Stimulated activated CD8-positive, alpha-beta memory T cell treated with anti-CD3 and anti-CD28 coated beads, Interleukin-4, amount 100 ng/mL, for 4 hours (primary cell): ENCODE results near the gene MXD3.
"Not testable (repeated sequence)": the region's sequence is repeated elsewhere in the genome, so short reads cannot be mapped to it uniquely, and the experiment has no call there.

Source experiments
- DNase-seq, 2 donors: peaks; one replicate each; pipeline ENCODE4 v3.0.0-alpha.2; 2020; ENCODE audit warnings: low read depth in 2 of 2, low spot score in 1 of 2

The MXD3 gene

DNA sequence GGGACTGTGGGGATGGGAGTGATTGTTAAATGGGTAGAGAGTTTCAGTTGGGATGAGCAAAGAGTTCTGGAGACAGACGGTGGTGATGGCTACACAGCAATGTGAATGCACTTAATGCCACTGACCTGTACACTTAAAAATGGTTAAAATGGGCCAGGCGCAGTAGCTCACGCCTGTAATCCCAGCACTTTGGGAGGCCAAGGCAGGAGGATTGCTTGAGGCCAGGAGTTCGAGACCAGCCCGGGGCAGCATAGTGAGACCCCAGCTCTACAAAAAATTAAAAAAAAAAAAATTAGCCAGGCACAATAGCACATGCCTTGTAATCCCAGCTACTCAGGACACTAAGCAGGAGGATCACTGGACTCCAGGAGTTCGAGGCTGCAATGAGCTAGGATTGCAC lies 32.1 kb upstream of the MXD3 start:
- no peak for DNase-seq

DNA sequence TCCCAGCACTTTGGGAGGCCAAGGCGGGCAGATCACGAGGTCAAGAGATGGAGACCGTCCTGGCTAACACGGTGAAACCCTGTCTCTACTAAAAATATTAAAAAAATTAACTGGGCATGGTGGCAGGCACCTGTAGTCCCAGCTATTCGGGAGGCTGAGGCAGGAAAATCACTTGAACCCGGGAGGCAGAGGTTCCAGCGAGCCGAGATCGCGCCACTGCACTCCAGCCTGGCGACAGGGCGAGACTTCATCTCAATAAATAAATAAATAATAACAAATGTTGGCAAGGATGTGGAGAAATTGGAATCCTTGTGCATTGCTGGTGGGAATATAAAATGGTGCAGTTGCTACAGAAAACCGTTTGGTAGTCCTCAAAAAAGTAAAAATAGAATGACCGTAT lies 31.3 kb upstream of the MXD3 start:
- not testable (repeated sequence) for DNase-seq

DNA sequence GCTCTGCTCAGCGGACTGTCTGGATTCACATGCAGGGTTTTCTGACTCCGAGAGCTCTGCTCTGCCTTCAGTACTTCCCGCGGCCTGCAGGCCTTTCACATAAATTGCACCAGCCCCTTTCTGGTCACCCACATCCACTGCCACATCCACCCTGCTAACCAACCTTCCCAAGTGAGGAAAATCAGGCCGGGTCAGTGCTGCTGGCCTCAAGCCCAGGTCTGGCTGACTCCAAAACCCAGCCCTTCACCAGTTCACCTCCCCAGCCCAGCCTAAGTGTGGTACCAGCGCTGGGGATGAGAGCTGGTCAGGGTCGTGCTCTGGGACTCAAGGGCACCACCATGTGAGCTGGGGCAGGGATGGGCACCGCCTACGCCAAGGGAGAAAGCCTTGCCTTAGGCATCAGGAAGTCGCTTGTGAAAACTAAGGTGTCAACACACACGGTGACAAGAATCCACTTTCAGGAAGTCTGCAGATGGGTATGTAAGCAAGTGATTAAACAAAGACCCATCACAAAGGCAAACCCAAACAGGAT lies 27.5 kb upstream of the MXD3 start:
- DNase-seq = no peak

DNA sequence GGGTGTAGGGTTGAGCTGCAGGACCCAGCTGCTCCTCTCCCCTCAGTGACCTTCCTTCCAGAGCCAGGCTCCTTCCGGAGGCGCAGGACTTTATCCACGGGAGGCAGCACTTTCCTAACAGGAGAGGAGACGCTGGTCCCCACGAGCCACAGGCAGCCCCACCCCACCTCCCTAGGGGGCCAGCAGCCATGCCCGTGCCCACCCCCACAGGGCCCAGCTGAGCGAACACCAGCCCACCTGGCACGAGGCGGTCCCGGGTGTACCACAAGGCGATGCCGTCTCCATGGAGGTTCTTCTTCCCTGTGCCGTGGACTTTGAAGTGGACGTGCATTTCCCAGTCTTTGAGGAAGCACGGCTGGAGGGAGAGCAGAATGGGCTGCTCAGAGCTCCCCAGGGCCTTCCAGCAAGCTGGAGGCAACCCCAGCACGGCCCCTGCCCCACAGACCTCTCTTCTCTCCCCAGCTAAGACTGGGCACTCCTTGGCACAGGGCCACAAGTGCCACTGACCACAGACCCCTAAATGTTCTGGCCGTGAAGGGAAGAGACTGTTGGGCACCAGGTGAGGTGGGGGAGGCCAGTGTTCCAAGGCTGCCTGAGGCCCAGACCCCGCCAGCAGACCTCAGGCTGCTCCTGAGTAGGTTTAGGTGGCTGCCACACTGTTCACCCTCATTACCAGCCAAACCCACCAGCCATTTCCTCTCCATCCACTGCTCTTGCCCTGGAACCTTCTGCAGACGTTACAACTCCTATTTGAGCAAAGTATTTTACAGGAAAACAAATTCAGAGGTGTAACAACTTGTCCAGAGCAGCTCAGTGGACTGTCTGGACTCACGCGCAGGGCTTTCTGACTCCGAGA lies 26.8 kb upstream of the MXD3 start:
- no peak for DNase-seq

DNA sequence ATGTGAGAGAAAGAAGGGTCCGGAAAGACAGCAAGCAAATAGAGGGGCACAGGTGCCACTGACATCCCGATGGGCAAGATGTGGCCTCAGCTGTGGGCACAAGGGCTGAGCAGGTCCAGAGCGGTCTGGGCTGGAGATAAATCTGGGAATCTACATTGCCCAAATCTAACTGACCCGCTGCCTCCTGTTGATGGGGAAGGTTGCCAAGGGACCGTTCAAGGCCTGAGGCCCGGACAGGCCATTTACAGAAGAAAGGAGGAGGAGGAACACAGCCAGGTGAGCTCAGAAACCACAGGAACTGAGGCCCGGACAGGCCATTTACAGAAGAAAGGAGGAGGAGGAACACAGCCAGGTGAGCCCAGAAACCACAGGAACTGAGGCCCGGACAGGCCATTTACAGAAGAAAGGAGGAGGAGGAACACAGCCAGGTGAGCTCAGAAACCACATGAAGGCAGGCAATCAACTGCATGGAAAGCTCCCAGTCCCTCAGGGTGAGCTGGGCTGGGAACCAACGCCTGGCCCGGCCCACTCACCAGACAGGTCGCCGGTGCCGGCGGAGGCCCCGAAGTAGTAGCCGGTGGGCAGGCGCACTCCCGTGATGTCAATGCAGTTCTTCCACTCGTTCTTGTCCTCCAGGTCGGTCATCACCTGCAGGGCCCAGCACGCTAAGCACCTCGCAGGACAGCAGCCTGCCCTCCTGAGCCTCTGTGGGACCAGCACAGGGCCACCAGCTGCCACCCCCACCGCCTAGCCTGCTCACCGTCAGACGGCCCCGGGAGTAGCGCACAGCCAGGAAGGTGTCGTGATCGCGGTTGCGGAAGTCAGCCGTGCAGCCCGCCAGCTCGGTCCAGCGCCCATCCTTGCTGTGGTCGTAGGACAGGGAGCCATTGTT lies 25.2 kb upstream of the MXD3 start:
- DNase-seq = no peak

DNA sequence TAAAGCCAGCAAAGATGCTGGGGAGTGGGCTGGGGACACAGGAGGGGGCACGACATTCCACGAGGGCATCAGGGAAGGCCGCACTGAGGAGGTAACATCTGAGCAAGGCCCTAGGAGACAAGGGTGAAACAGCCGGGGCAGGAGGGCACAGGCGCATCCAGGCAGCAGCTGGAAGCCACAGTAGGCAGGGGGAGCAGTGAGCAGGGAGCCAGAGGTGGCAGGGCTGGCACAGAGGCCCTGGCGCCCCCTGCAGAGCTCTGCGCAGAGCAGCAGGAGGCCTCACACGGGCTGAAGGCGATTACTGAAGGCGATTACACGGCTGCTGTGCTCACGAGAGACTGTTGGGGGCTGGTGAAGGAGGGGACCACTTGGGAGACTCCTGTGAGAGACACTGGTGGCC lies 24.4 kb upstream of the MXD3 start:
- DNase-seq = no peak

DNA sequence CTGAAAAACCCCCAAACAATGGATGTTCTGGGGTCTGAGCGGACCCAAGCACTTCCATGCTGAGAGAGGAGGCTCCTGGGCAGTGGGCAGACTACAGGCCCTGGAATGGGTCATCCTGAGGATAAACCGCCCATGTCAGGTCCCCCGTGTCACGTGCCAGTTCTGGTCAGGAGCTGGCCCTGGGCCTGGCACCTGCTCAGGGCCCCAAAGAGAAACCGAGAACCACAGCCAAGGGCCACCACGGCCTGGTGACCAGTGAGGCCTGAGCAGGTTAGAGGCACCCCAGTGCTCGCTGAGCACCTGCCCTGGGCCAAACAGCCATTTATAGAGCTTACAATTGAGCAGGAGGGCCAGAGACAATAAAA lies 24.0 kb upstream of the MXD3 start:
- no peak for DNase-seq

DNA sequence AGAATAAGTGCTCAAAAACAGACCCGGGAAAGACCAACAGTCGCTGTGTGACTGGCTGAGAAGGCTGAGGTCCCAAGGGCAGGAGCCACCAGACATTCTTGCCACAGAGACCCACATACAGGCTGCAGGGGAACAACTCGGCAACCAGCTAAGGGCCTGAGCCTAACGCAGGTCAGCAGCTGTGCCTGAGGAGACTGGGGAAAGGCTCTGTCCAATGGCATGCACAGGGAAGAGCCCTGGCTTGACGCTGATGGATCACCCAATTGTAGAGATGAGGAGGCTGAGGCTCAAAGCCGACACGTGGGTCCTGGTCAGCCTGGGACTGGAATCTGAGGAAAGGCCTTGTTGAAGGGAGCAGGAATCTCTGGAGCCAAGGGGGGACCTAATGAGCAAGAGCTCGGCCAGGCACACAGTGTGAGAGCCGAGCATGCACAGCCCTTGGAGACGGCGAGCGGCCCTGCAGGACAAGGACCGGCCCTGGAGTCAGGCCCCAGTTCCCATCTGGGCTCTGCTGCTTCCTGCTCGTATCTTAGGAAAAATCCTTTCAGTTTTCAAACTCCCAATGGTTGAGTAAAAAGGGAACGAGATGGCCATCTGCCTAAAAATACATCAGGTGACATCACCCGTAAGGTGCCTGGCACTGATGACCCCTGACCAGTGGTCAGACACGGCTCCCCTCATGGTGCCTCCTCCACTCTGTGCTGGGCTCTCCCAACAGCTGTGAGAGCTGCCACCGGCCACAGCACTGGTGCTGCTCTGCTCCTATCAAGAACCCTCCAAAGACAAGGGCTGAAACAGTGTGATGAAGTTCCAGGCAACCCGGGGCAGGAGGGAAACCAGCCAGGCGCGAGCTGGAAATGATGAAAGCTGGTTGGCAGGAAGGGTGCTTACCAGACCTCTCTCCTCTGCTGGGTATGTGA lies 23.3 kb upstream of the MXD3 start:
- DNase-seq = no peak

DNA sequence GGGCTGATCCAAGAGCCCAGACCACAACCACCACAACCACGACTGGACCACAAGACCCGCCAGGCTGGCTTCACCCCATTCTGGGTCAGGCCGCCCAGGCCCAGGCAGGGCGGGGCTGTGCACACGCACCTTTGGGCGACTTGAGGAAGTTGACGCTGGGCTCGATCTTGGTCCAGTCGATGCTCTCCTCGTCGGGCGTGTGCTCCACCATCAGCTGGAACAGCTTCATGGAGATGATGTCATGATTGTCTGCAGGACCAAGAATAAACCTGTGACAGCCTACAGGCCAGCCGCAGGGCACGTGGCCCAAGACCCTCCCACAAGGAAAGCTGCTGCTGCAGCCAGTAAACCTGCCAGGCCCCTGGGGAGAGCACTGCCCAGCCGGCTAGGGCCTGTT lies 22.5 kb upstream of the MXD3 start:
- DNase-seq = no peak

DNA sequence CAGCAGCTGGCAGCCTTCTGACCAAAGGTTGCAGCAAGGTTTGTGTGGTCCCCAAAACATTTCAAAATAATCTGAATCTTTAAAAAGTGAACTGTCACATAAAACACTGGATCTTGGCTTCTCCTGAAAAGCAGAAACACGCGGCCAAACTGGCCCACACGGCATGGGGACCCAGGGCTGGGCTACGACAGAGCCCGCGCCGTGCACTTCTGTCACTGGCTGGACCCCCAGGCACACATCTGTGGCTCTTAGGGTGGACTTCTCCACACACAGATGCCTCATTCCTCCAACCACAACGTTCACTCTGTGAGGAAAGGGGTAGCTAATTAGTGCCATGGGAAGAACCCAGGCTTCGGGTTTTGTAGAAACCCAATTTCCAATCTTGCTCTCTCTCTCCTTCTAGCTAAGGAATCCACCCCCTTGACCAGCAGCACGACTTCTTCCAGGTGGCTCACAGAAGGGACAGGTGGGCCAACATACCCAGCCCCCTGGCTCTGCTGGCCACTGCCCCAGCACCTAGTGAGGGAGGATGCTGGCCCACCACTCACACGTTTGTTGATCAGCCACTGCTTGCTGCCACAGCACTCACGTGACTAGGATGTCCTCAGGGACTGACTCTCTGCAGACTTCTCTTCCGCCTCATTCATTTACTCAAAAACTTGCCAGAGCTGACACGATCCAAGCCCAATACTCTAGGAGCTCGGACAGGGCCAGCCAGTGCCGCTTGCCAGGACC lies 21.9 kb upstream of the MXD3 start:
- DNase-seq = no peak

DNA sequence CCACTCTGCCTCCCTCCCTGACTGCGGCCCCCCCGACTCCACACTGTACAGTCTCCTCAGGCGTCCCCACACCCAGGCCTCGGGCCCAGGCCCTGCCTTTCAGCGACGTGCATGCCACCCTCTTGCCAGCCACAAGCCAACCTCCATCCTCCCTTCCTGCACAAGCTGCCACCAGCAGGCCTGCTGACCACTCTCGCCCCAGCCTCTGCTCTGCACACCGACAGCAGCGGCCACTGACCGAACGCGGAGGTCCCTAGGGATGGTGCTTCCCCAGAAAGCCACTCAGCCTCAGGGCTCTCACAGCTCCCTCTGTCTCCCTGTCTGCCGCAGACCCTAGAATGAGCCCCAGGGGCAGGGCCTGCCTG lies 21.2 kb upstream of the MXD3 start:
- DNase-seq = no peak

DNA sequence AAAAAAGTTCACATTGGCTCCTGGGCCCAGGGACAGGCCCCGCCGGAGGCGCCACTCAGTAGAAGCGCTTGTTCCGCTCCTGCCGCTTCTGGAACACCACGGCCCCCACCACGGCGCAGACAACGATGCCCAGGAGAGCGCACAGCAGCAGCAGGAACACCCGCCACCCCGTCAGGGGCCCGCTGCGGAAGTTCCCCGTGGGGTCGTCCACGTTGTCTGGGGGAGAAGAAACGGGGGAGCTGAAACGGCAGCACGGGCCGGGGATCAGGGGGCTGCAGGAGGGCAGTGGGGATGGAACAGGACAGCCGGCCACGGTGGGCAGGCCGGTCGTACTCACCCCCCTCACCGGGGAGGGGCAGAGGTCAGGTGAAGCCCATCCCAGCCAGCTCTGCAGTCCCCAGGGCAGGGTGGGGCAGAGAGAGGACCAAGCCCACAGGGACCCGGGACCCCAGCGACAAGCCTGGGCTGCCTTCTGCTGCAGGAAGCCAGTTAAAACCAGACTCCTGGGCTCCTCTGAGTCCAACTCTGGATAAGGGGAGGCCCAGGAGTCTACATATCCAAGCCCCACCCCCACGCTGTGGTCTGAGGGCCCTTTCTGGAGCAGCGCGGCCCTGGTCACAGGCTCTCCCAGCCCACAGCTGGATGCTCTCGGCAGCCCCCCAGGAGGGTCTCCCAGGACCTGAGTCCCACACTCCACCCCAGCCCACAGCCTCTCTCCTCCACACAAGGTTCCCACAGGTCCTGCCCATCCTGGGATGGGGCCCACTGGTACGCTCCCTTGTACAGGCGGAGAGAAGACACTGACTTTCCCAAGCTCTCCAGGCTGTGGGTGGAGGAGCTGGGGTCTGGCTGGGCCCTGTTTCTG lies 20.6 kb upstream of the MXD3 start:
- DNase-seq = no peak

DNA sequence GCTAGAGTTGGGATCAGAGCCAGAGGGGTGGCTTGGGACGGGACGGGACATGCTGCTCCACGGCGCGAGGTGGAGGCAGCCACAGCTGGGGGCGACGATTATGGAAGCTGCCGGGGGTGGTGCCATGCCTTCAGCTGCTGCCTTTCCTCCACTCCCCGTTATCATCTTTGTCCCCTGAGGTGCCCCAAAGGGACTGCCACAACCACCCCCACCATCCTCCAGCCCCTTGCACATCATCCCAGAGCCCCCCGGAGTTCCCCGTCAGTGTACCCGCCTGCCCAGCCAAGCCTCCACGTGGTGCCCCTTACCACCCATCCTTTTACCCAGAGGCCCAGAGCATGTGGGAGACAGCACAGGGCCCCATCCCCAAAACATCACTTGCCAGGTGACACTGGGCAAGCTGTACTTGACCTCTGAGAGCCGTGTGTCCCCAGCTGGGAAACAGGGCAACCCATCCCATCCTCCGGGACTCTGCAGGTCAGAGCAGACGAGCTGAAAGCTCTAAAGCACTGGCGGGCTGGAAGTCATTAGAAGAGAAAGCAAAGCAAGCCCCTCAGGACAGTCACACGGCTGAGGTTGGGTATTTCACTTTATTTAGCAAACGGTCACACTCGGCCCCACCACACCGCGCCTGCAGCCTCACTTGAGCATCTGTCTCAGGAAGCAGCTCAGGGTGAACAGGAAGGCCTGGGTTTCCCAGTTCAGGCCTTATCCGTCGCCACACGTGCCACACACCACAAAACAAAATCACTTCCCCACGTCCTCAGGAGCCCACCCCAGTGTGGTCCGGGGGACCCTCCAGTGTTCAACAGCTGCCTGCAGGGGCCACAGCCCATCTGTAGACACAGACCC lies 19.5 kb upstream of the MXD3 start:
- no peak for DNase-seq

DNA sequence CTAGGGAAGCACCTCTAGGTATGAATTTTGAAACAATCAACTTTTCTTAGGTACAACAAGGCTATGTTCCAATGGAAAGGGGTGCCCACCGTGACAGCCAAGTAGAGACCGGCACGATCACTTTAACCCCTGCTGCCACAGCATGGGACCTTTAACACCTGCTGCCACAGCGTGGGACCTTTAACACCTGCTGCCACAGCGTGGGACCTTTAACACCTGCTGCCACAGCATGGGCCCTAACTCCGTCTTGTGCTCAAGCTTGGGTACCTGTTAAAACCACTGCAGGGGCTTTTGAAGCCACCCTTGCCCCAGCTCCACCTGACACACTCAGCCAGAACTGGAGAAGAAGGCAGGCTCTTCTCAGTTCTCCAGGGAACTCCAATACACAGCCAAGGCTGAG lies 18.2 kb upstream of the MXD3 start:
- no peak for DNase-seq

DNA sequence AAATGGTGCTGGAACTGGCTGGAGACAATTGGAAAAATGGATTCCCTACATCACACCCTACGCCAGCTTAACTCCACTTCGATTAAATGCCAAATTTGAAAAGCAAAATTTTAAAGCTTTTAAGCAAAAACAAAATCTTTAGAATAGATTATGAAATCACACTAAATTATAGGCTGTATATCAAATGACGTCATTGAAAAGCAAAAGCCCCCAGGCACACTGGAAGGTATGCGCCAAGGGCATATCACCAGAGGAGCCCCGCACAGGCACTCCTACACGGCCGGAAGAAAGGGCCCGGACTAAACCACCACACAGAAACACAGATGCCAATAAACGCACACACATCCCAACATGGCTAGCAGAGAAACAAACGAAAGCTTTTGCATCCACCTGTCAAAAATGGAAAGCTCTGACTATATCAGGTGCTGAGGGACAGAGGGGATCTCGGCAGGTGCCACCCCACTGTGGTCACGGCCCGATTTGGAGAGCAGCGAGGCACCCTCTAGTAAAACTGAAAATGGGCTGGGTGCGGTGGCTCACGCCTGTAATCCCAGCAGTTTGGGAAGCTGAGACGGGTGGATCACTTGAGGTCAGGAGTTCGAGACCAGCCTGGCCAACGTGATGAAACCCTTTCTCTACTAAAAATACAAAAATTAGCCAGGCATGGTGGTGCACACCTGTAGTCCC lies 17.0 kb upstream of the MXD3 start:
- no peak for DNase-seq

DNA sequence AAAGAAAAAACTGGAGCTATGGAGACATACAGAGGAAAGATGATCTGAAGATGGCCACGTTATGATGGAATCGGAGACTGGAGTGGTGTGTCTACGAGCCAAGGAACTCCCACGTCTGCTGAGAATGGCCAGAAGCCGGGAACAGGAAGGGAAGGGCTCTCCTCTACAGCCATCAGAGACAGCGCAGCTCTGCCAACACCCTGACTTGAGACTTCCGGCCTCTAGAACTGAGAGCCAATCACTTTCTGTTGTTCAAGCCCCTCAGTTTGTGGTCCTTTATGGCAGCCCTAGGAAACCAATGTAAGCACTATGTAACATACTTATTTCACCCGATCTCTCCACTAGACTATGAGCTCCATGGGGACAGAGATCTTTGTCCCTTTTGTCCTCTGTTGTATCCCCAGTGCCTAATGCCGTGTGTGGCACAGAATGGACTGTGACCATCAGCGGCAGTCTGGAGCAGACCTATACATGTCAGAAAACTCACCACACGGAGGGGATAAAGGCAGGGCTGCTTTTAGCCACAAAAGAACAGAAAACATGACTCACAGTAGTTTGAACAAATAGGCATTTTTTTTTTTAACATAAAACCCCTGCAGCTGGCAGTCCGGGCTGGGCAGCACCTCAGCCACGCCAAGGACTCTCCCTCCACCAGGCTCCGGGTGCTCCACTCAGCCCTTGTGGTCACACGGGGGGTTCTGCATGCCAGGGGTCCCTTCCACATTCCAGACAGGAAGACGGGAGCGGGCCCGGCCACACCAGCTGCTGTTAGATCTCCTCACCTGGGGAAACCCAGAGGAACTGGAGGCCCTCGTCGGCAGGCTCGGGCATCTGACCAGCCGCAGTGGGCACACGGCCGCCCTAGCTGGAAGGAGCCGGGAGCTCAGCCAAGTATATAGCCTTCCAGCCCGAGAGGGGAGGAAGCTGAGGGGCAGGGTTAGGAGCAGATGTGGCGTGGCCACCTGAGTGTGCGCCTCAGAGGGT lies 16.1 kb upstream of the MXD3 start:
- no peak for DNase-seq

DNA sequence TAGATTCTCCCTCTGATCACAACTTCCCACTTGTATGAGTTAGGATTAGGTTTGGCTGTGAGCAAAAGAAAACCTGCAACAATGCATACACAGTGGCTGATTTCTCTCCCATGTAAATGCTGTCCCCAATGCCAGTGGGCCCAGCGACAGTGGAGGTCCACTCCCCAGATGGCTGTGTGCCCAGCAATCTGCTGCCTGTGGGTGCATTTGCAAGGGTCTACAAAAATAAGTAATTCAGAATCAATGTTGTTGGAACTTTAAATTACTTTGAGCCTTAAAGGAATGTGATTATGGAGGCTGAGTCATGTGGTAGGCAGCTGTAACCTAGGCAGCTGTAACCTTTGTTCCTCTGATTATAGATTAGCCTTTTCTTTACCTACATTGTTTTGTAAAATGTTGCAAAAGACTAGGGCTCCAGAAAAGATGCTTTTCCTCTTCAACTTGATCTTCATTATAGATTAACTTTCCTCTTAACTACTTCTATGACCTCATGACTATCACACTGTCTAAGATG lies 14.2 kb upstream of the MXD3 start:
- DNase-seq = no peak
